K562 (cell line): ENCODE data around the gene GPR21. TPM values are rescaled to one million over a fixed set of nuclear protein-coding genes. Genes with fewer than 3 reads are reported as not detected.

Experiments
- CREB5 ChIP-seq: fragments of 250-450 bp; sonication (Bioruptor Pico); IDR thresholded peaks from 2 replicates; pipeline ENCODE4 v1.5.0; 2020; ENCODE audit warnings: mild to moderate bottlenecking
- KDM2B ChIP-seq: fragments of 250-450 bp; sonication (Bioruptor Pico); IDR thresholded peaks from 2 replicates; pipeline ENCODE4 v1.8.0; 2021; ENCODE audit warnings: mild to moderate bottlenecking, moderate library complexity
- MAFK ChIP-seq: IDR thresholded peaks from 2 replicates; pipeline ENCODE4 v1.6.1; 2011; ENCODE audit warnings: low read length, improper control_type of control experiment
- MNT ChIP-seq, 2 experiments: fragments of 450-650 bp; conservative IDR thresholded peaks; 2 replicates each; pipeline ENCODE4 v1.6.1; 2017; ENCODE audit warnings: mild to moderate bottlenecking in 2 of 2, moderate library complexity in 2 of 2
- REST ChIP-seq, 2 experiments: fragments of 450-650 bp; formaldehyde crosslinking in 1 of 2; IDR thresholded peaks; 2 replicates each; pipeline versions ENCODE4 v1.4.0 to v1.6.1; 2014 to 2020; ENCODE audit warnings: mild to moderate bottlenecking in 2 of 2, borderline replicate concordance in 1 of 2, low read depth in 1 of 2
- THRB ChIP-seq: fragments of 450-650 bp; formaldehyde crosslinking; conservative IDR thresholded peaks from 2 replicates; pipeline ENCODE4 v1.4.0; 2022; ENCODE audit warnings: mild to moderate bottlenecking, missing genetic modification characterization
- TSC22D4 ChIP-seq: fragments of 450-650 bp; IDR thresholded peaks from 2 replicates; pipeline ENCODE4 v1.6.1; 2016; ENCODE audit warnings: missing genetic modification characterization, missing biosample characterization, control low read depth
- ZFP91 ChIP-seq: sonication (generic); formaldehyde crosslinking; IDR thresholded peaks from 2 replicates; pipeline ENCODE4 v1.8.0; 2022; ENCODE audit warnings: mild to moderate bottlenecking, missing genetic modification reagents
- ZNF449 ChIP-seq: fragments of 250-450 bp; sonication (Bioruptor Pico); IDR thresholded peaks from 2 replicates; pipeline ENCODE4 v1.8.0; 2022; ENCODE audit warnings: moderate library complexity, mild to moderate bottlenecking, inconsistent platforms
- polyA plus RNA-seq, 8 experiments: library from polyadenylated mRNA; depleted of rRNA in 4 of 8; stranded (reverse) in 5 of 8; unstranded in 3 of 8; fragments of >200 nt; fragmentation: Nextera tagmentation in 2 of 8; fragmentation: Illumina TruSeq in 1 of 8; extraction: Ambion mirVana in 2 of 8; extraction: Trizol in 1 of 8; gene quantifications; 2 replicates each; pipeline versions ENCODE4 v1.2.1 to v1.2.3, GENCODE V29; 2011 to 2014; ENCODE audit warnings: inconsistent platforms in 1 of 8, missing spikeins in 1 of 8
- total RNA-seq, 7 experiments: library from RNA; depleted of rRNA in 6 of 7; stranded (reverse); fragments of >200 nt in 6 of 7; fragmentation: Illumina TruSeq in 2 of 7; extraction: Trizol in 2 of 7; gene quantifications; 2 replicates each; pipeline versions ENCODE4 v1.2.1 to v1.2.3, GENCODE V29; 2011 to 2021; ENCODE audit warnings: low replicate concordance in 1 of 7

GPR21 gene
- total and polyA plus RNA-seq, 9 of the 15 experiments (the other 6 are each of a cell fraction or from before 2014, with no cell fraction given): 0.16 to 0.83 (median 0.36) TPM; not detected in 6

DNA sequence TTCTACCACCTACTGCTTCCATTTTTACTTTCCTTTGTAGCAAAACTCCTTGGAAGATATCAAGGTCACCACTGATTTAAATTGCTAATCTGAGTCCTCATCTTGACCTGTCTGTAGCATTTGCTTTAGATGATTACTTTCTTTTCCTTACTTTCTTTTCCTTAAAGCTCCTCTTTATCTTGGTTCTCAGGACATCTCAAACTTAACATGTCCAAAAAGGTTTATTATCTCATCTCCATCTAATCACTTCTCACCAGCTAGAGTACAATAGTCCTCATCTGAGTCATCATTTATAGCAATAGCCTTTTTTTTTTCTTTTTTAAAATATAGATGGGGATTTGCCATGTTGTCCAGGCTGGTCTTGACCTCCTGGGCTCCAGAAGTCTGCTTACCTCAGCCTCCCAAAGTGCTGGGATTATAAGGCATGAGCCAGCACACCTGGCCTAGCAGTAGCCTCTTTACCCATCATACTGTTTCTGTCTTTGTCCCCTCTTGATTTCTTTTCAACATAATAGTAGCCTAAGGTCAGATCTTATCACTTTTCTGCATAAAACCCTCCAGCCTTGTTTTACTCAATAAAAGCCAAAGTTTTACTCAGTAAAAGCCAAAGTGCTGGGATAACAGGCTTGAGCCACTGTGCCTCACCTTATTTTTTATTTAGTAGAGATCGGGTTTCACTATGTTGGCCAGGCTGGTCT is 32.9 kb upstream of the GPR21 start (continued):
- TF ChIP-seq ZNF449 (CRISPR knock-in tag): no peak
- no peak for TF ChIP-seq CREB5 (CRISPR knock-in tag)
- TF ChIP-seq REST (IDR thresholded peaks at IDR 0.05; ENCODE audit: borderline replicate concordance): no peak
- TF ChIP-seq REST (CRISPR knock-in tag; IDR thresholded peaks at IDR 0.05; ENCODE audit: low read depth): no peak
- TF ChIP-seq KDM2B (CRISPR knock-in tag): no peak
- no peak for TF ChIP-seq MAFK
- no peak for TF ChIP-seq MNT (conservative IDR thresholded peaks at IDR 0.05)
- TF ChIP-seq ZFP91 (CRISPR knock-in tag): no peak
- TF ChIP-seq TSC22D4: no peak
- no peak for TF ChIP-seq THRB (CRISPR knock-in tag)
